ENCODE measurements around the gene KLHDC3. TPM values are rescaled to one million over a fixed set of nuclear protein-coding genes. Genes with fewer than 3 reads are reported as not detected.

The KLHDC3 gene, protein sequence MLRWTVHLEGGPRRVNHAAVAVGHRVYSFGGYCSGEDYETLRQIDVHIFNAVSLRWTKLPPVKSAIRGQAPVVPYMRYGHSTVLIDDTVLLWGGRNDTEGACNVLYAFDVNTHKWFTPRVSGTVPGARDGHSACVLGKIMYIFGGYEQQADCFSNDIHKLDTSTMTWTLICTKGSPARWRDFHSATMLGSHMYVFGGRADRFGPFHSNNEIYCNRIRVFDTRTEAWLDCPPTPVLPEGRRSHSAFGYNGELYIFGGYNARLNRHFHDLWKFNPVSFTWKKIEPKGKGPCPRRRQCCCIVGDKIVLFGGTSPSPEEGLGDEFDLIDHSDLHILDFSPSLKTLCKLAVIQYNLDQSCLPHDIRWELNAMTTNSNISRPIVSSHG
- total RNA-seq (10 to 100 TPM; 66.6 to 67.9 TPM), polyA plus RNA-seq (100 to 1,000 TPM in 1 of 2 donors, 10 to 100 TPM in 1; 78.3 to 131 TPM)

DNA sequence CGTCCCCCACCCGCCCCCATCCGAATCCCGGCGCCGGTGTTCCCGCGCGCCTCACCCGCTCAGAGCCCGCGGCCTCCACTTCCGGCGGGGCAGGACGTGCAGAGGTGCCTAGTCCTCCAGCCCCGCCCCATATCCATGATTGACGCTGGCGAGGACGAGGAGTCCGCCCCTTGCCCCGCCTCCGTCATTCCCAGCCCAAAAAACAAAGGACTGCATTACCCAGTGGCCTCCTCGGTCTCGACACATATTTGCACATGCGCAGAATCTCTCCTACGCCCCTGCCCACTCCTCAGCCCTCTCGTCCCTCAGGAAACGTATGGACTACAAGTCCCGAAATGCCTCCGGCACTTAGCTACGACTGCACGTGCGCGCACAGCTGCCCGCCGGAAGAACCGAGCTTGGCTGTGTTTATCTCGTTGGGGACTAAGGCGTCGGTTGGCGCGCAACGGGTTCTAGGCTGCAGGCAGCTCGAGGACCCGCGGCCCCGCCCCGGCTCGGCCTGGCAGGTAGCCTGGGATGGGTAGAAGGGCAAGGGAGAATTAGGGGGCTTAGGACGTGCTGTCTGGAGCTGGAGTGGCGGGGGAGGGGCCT lies at the start of gene KLHDC3, which contains the start of gene MEA1:
Gene KLHDC3, plus strand, starts transcription at position 407 of the 591 bp plus-strand sequence. CDS start 2,944 bp downstream, outside the sequence.
Gene MEA1, minus strand, starts transcription at position 104 of the 591 bp plus-strand sequence. CDS start 133 bp downstream, outside the sequence.
- Histone ChIP-seq H3K36me3 (ENCODE audit: insufficient read depth, low read length) (peaks cover 37% of the 10 kb centered on the region), H3K27me3 (ENCODE audit: insufficient read depth, low read length) (no peaks in the 10 kb centered on the region), H3K9me3 (ENCODE audit: control insufficient read depth in 1 of 2, low read length in 2 of 2) (no peaks in the 10 kb centered on the region), H3K4me3 (ENCODE audit: low read length in 2 of 2) (peak within 1 kb of the TSS; percentile 75 to 84), H3K27ac (ENCODE audit: low read depth, low read length) (peak within 1 kb of the TSS; percentile 71), H3K4me1 (ENCODE audit: insufficient read depth, low read length) (peaks cover 54% of the 10 kb centered on the region)
- intact Hi-C loops (cut with micrococcal nuclease), result loop anchor here (1.0 to 5.0 kb wide), 10 partner anchors 7 to 451 kb away; partner anchors contain the start of genes CNPY3, CUL7, KLC4 and MRPL2
- peak within 1 kb of the TSS; percentile 91 to 97 (median 94) for H3K4me3 Mint-ChIP-seq
- ChIA-PET CTCF (ENCODE audit: partially characterized antibody) (interaction anchor here (0.7 to 2.1 kb wide), 7 partner anchors 10 to 130 kb away, joined by 3 to 7 read pairs (median 3); partner anchors contain the start of genes CNPY3, CUL7, KLC4 and MRPL2), POLR2A (ENCODE audit: partially characterized antibody) (interaction anchor here (0.6 to 5.5 kb wide), 31 partner anchors 8 to 725 kb away, joined by 3 to 73 read pairs (median 4); partner anchors contain the start of genes ABCC10, BICRAL, CNPY3 and CUL7)
- peaks cover 39 to 71% (median 56%) of the 10 kb centered on the region in 4 donors for H3K4me1 Mint-ChIP-seq
- peaks cover 19 to 61% of the 10 kb centered on the region in 2 donors for H3K36me3 Mint-ChIP-seq
- H3K27me3 Mint-ChIP-seq, result no peaks in the 10 kb centered on the region
- peak within 1 kb of the TSS; percentile 75 to 98 (median 94) for H3K27ac Mint-ChIP-seq
- DNase-seq, result peak; percentile 98 to 100 (median 100)
- peaks cover 0 to 6% (median 0%) of the 10 kb centered on the region in 8 donors for H3K9me3 Mint-ChIP-seq

DNA sequence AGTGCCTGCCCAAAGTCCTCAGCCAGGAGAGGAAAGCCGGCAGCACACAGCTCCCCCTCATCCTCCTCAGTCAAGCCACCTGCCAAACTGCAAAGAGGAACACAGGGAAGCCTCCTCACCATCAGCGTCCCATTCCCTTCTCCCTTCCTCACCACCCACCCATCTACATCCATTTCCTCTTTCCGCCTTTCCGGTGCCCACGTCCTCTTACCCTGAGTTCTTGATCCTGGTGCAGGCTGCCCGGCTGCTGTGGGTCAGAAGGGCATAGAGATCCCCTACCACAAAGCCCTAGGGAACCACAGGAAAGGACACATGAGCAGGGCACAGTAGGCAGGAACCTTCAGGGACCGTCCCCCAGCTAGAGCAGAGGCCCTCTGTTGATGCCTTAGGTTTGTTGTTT lies 47.5 kb upstream of the KLHDC3 start:
- peaks cover 32 to 36% of the 10 kb centered on the region in 2 donors for H3K36me3 Mint-ChIP-seq
- H3K4me1 Mint-ChIP-seq, result peaks cover 0 to 8% (median 3%) of the 10 kb centered on the region in 4 donors
- DNase-seq, result no peak
- H3K9me3 ChIP-seq (ENCODE audit: control insufficient read depth in 1 of 2, low read length in 2 of 2), result no peaks in the 10 kb centered on the region
- no peaks in the 10 kb centered on the region for H3K4me1 ChIP-seq (ENCODE audit: insufficient read depth, low read length)
- no peaks in the 10 kb centered on the region for H3K27me3 Mint-ChIP-seq
- H3K27ac ChIP-seq (ENCODE audit: low read depth, low read length), result no peak overlapping the region
- ChIA-PET CTCF (ENCODE audit: partially characterized antibody) (no interaction called here), POLR2A (ENCODE audit: partially characterized antibody) (interaction anchor here (2.5 kb wide), 1 partner anchor 13 kb away, joined by 6 read pairs; the partner anchor contains the start of gene PEX6)
- no peak overlapping the region for H3K4me3 ChIP-seq (ENCODE audit: low read length in 2 of 2)
- H3K9me3 Mint-ChIP-seq, result no peaks in the 10 kb centered on the region
- peaks cover 18% of the 10 kb centered on the region for H3K36me3 ChIP-seq (ENCODE audit: insufficient read depth, low read length)
- intact Hi-C loops (cut with micrococcal nuclease), result no loop called here
- H3K27me3 ChIP-seq (ENCODE audit: insufficient read depth, low read length), result no peaks in the 10 kb centered on the region
- H3K4me3 Mint-ChIP-seq, result no peak overlapping the region
- peak overlapping the region in 2 of 7 donors; percentile 29 to 42 for H3K27ac Mint-ChIP-seq

DNA sequence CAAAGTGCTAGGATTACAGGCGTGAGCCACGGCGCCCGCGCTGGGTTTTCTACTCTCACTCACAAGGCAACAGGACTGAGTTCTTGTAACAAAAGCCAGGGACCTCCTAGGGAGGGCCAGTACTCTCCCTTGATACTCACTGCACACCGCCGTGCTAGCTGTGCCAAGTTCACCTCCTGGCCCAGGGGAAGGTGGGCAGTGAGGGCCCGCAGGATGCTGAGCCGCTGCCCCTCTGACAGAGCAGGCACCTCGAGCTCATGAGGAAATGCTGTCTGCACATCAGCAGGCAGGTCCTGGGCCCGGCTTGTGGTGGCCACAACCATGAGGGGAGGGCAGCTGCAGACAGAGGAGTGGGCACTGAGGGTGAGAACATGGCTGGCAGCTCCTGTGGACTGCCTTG lies 46.8 kb upstream of the KLHDC3 start:
- Mint-ChIP-seq H3K36me3 (peaks cover 28 to 41% of the 10 kb centered on the region in 2 donors), H3K9me3 (no peaks in the 10 kb centered on the region), H3K4me1 (peaks cover 0 to 6% (median 2%) of the 10 kb centered on the region in 4 donors), H3K27me3 (no peaks in the 10 kb centered on the region), H3K27ac (no peak overlapping the region), H3K4me3 (no peak overlapping the region)
- DNase-seq, result no peak
- no peak overlapping the region for H3K27ac ChIP-seq (ENCODE audit: low read depth, low read length)
- ChIA-PET CTCF (ENCODE audit: partially characterized antibody) (no interaction called here), POLR2A (ENCODE audit: partially characterized antibody) (interaction anchor here (0.6 to 2.5 kb wide), 2 partner anchors 12 to 70 kb away, joined by 3 to 6 read pairs; partner anchors contain the start of gene PEX6)
- intact Hi-C loops (cut with micrococcal nuclease), result no loop called here
- no peaks in the 10 kb centered on the region for H3K27me3 ChIP-seq (ENCODE audit: insufficient read depth, low read length)
- H3K4me3 ChIP-seq (ENCODE audit: low read length in 2 of 2), result no peak overlapping the region
- H3K36me3 ChIP-seq (ENCODE audit: insufficient read depth, low read length), result peaks cover 18% of the 10 kb centered on the region
- no peaks in the 10 kb centered on the region for H3K9me3 ChIP-seq (ENCODE audit: control insufficient read depth in 1 of 2, low read length in 2 of 2)
- no peaks in the 10 kb centered on the region for H3K4me1 ChIP-seq (ENCODE audit: insufficient read depth, low read length)

DNA sequence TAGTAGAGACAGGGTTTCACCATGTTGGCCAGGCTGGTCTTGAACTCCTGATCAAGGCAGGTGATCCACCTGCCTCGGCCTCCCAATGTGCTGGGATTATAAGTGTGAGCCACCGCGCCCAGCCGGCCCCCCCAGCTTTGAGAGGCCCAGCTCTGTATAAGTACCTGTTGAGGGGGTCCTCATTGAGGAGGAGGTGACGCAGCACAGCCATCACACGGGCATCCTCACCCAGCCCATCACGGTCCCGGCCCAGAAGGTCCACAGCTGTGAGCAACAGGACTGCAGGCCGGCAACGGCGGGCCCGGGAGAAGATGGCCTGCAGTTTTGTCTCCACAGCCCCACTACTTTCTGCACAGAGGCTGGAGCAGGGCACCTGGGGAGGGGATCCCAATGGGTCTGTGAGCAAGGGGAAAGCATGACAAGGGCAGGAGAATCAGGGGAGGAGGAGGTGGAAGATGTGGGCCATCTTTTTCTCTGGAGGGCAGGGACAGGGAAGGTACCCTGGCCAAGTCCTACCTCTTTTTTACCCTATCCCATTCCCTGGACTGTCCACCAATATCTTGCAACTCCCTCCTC lies 45.8 kb upstream of the KLHDC3 start:
- Mint-ChIP-seq H3K4me3 (no peak overlapping the region), H3K27ac (no peak overlapping the region), H3K27me3 (no peaks in the 10 kb centered on the region), H3K9me3 (no peaks in the 10 kb centered on the region), H3K36me3 (peaks cover 22 to 38% of the 10 kb centered on the region in 2 donors), H3K4me1 (peaks cover 0 to 6% (median 2%) of the 10 kb centered on the region in 4 donors)
- DNase-seq, result no peak
- Histone ChIP-seq H3K36me3 (ENCODE audit: insufficient read depth, low read length) (peaks cover 18% of the 10 kb centered on the region), H3K4me3 (ENCODE audit: low read length in 2 of 2) (no peak overlapping the region), H3K4me1 (ENCODE audit: insufficient read depth, low read length) (no peaks in the 10 kb centered on the region), H3K27ac (ENCODE audit: low read depth, low read length) (no peak overlapping the region), H3K27me3 (ENCODE audit: insufficient read depth, low read length) (no peaks in the 10 kb centered on the region), H3K9me3 (ENCODE audit: control insufficient read depth in 1 of 2, low read length in 2 of 2) (no peaks in the 10 kb centered on the region)
- POLR2A ChIA-PET (ENCODE audit: partially characterized antibody), result interaction anchor here (0.6 to 2.5 kb wide), 3 partner anchors 11 to 71 kb away, joined by 3 to 6 read pairs (median 3); partner anchors contain the start of genes PEX6 and PPP2R5D
- CTCF ChIA-PET (ENCODE audit: partially characterized antibody), result no interaction called here
- intact Hi-C loops (cut with micrococcal nuclease), result no loop called here

DNA sequence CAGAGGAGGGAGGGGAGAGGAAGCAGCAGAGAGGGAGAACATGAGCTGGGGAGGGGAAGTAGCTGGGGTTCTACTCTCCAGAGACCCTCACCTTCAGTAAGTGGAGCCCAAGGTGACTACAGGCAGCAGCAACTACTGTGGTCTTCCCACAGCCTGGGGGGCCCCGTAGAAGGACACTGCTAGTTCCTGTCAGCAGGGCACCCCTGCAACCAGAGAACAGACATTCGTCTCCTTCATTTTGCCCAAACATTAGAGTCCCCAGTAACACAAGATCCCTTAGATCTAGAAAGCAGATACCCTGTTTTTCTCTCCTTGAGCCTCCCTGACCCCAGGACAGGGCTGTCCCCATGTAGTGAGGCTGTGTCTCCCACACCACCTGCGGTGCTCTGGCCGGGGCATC lies 45.3 kb upstream of the KLHDC3 start:
- POLR2A ChIA-PET (ENCODE audit: partially characterized antibody), result interaction anchor here (1.0 to 2.5 kb wide), 2 partner anchors 11 to 15 kb away, joined by 3 to 6 read pairs; partner anchors contain the start of genes PEX6 and PPP2R5D
- peaks cover 18 to 40% of the 10 kb centered on the region in 2 donors for H3K36me3 Mint-ChIP-seq
- H3K4me3 Mint-ChIP-seq, result no peak overlapping the region
- H3K27me3 Mint-ChIP-seq, result no peaks in the 10 kb centered on the region
- Histone ChIP-seq H3K4me3 (ENCODE audit: low read length in 2 of 2) (no peak overlapping the region), H3K36me3 (ENCODE audit: insufficient read depth, low read length) (peaks cover 18% of the 10 kb centered on the region), H3K9me3 (ENCODE audit: control insufficient read depth in 1 of 2, low read length in 2 of 2) (no peaks in the 10 kb centered on the region), H3K27me3 (ENCODE audit: insufficient read depth, low read length) (no peaks in the 10 kb centered on the region), H3K4me1 (ENCODE audit: insufficient read depth, low read length) (no peaks in the 10 kb centered on the region), H3K27ac (ENCODE audit: low read depth, low read length) (no peak overlapping the region)
- intact Hi-C loops (cut with micrococcal nuclease), result no loop called here
- DNase-seq, result no peak
- H3K9me3 Mint-ChIP-seq, result no peaks in the 10 kb centered on the region
- CTCF ChIA-PET (ENCODE audit: partially characterized antibody), result no interaction called here
- H3K4me1 Mint-ChIP-seq, result peaks cover 0 to 6% (median 3%) of the 10 kb centered on the region in 4 donors
- H3K27ac Mint-ChIP-seq, result no peak overlapping the region

DNA sequence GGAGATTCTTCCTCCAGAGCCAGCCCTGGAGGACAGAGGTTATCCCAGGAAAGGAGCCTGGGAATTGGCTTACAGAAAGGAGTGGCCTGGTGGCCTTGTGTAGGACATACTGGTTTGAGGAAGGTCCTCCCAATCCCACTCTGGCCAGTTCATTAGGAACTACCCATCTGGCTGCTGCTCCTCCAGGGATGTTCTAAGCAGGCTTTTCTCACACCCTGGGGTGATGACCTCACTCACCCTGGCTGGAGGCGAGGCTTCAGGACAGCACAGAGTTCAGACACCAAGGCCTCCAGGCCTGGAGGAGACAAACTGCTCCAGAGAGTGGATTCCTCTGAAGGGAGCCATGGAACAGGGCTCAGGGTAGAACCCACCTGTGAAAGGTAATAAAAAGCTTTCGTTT lies 44.6 kb upstream of the KLHDC3 start:
- POLR2A ChIA-PET (ENCODE audit: partially characterized antibody), result interaction anchor here (2.5 kb wide), 1 partner anchor 10 kb away, joined by 12 read pairs; the partner anchor contains the start of gene PEX6
- Mint-ChIP-seq H3K27me3 (no peaks in the 10 kb centered on the region), H3K4me3 (no peak overlapping the region), H3K36me3 (peaks cover 16 to 40% of the 10 kb centered on the region in 2 donors), H3K4me1 (peaks cover 1 to 9% (median 5%) of the 10 kb centered on the region in 4 donors), H3K9me3 (no peaks in the 10 kb centered on the region), H3K27ac (no peak overlapping the region)
- no peak overlapping the region for H3K4me3 ChIP-seq (ENCODE audit: low read length in 2 of 2)
- peaks cover 14% of the 10 kb centered on the region for H3K36me3 ChIP-seq (ENCODE audit: insufficient read depth, low read length)
- CTCF ChIA-PET (ENCODE audit: partially characterized antibody), result no interaction called here
- no peaks in the 10 kb centered on the region for H3K9me3 ChIP-seq (ENCODE audit: control insufficient read depth in 1 of 2, low read length in 2 of 2)
- H3K4me1 ChIP-seq (ENCODE audit: insufficient read depth, low read length), result no peaks in the 10 kb centered on the region
- no peaks in the 10 kb centered on the region for H3K27me3 ChIP-seq (ENCODE audit: insufficient read depth, low read length)
- DNase-seq, result no peak
- intact Hi-C loops (cut with micrococcal nuclease), result no loop called here
- no peak overlapping the region for H3K27ac ChIP-seq (ENCODE audit: low read depth, low read length)
